Measurements from ENCODE around the gene PRSS27. TPM values are rescaled to one million over a fixed set of nuclear protein-coding genes. Genes with fewer than 3 reads are reported as not detected.
"Not testable (repeated sequence)": the region's sequence is repeated elsewhere in the genome, so short reads cannot be mapped to it uniquely, and the experiment has no call there.

Gene PRSS27
- total and polyA plus RNA-seq, 2 donors: 0.28 to 6.5 TPM

DNA sequence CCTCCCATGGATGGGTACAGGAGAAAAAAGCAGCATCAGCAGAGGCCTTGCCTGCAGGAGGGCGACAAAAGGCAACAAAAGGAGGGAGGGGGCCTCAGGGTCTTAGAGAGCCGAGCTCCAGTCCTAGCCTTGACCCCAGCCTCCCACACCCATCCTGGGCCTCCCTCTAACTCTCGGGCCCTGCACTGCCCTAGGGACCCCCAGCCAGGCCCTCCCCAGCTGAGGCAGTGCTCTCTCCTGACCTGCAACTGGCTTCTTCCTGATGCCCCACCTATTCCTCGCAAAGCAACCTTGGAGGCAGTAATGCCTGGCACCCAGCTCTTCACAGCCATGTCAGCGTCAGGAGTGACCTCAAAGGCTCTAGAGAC, 17.2 kb upstream of the PRSS27 start:
- Histone ChIP-seq H3K36me3 (ENCODE audit: control insufficient read depth in 2 of 2, insufficient read depth in 2 of 2, low read length in 1 of 2) (no peaks in the 10 kb centered on the region), H3K27ac (ENCODE audit: low read depth in 1 of 2, low read length in 1 of 2) (no peak overlapping the region), H3K27me3 (ENCODE audit: control insufficient read depth in 2 of 2, insufficient read depth in 1 of 2, low read length in 1 of 2) (no peaks in the 10 kb centered on the region), H3K4me1 (ENCODE audit: control insufficient read depth in 2 of 2, insufficient read depth in 2 of 2, low read length in 2 of 2) (peaks cover 0 to 16% of the 10 kb centered on the region in 2 donors), H3K4me3 (ENCODE audit: low read length in 2 of 2) (no peak overlapping the region), H3K9me3 (ENCODE audit: control insufficient read depth in 2 of 2, insufficient read depth in 1 of 2, low read length in 1 of 2) (no peaks in the 10 kb centered on the region)
- 98% methylated on average over 5 of the region's 5 CpGs for WGBS
- no peak for DNase-seq (ENCODE audit: low read depth in 6 of 9, low spot score in 9 of 9)

GRCh38 chr16:2736476-2737237, 16.6 kb upstream of the PRSS27 start:
- DNase-seq (ENCODE audit: low read depth in 6 of 9, low spot score in 9 of 9): no peak
- Histone ChIP-seq H3K36me3 (ENCODE audit: control insufficient read depth in 2 of 2, insufficient read depth in 2 of 2, low read length in 1 of 2) (no peaks in the 10 kb centered on the region), H3K27ac (ENCODE audit: low read depth in 1 of 2, low read length in 1 of 2) (no peak overlapping the region), H3K9me3 (ENCODE audit: control insufficient read depth in 2 of 2, insufficient read depth in 1 of 2, low read length in 1 of 2) (no peaks in the 10 kb centered on the region), H3K4me1 (ENCODE audit: control insufficient read depth in 2 of 2, insufficient read depth in 2 of 2, low read length in 2 of 2) (peaks cover 0 to 16% of the 10 kb centered on the region in 2 donors), H3K4me3 (ENCODE audit: low read length in 2 of 2) (no peak overlapping the region), H3K27me3 (ENCODE audit: control insufficient read depth in 2 of 2, insufficient read depth in 1 of 2, low read length in 1 of 2) (no peaks in the 10 kb centered on the region)
- WGBS: 98% methylated on average over 11 of the region's 11 CpGs

DNA sequence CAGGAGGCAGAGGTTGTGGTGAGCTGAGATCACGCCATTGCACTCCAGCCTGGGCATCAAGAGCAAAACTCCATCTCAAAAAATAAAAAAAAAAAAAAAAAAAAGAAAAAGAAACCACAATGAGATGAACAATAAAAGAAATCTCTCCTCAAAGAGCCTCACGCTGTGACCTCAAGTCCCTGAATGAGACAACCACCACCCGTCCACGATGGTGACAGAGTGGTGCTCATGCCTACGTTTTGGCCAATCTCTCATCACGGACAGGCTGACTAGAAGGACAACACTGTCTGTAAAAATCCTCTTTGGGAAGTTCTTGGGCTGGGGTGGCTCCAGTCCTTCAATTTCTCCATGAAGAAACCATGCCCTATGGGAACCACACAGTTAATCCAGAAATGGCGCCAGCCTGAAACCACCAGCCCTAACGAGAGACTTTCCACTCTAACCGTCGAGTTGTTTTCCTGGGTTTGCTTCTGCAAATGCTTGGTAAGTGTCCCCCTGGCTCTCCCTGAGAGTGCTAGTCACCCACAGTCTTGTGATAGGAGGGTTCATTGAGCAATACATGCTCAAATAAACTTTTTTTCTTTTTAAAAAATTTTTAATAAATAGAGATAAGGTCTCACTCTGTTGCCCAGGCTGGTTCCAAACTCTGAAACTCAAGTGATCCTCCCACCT, 15.0 kb upstream of the PRSS27 start:
- no peaks in the 10 kb centered on the region for H3K9me3 ChIP-seq (ENCODE audit: control insufficient read depth in 2 of 2, insufficient read depth in 1 of 2, low read length in 1 of 2)
- H3K36me3 ChIP-seq (ENCODE audit: control insufficient read depth in 2 of 2, insufficient read depth in 2 of 2, low read length in 1 of 2): no peaks in the 10 kb centered on the region
- no peak for DNase-seq (ENCODE audit: low read depth in 6 of 9, low spot score in 9 of 9)
- H3K4me3 ChIP-seq (ENCODE audit: low read length in 2 of 2): no peak overlapping the region
- WGBS: 79% methylated on average over 10 of the region's 10 CpGs
- no peaks in the 10 kb centered on the region for H3K27me3 ChIP-seq (ENCODE audit: control insufficient read depth in 2 of 2, insufficient read depth in 1 of 2, low read length in 1 of 2)
- peaks cover 0 to 12% of the 10 kb centered on the region in 2 donors for H3K4me1 ChIP-seq (ENCODE audit: control insufficient read depth in 2 of 2, insufficient read depth in 2 of 2, low read length in 2 of 2)
- no peak overlapping the region for H3K27ac ChIP-seq (ENCODE audit: low read depth in 1 of 2, low read length in 1 of 2)

DNA sequence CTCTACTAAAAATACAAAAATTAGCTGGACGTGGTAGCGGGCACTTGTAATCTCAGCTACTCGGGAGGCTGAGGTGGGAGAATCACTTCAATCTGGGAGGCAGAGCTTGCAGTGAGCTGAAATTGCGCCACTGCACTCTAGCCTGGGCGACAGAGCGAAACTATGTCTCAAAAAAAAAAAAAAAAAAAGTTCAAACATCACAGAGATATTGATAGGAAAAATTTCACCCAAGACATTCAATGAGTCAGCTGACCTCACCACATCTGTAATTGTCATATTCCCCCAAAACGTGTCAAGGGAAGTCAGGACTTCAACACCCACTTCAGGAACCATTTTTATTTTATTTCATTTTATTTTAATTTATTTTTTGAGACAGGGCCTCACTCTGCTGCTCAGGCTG, 8.0 kb upstream of the PRSS27 start:
- H3K36me3 ChIP-seq (ENCODE audit: control insufficient read depth in 2 of 2, insufficient read depth in 2 of 2, low read length in 1 of 2): no peaks in the 10 kb centered on the region
- H3K9me3 ChIP-seq (ENCODE audit: control insufficient read depth in 2 of 2, insufficient read depth in 1 of 2, low read length in 1 of 2): no peaks in the 10 kb centered on the region
- no peak for DNase-seq (ENCODE audit: low read depth in 6 of 9, low spot score in 9 of 9)
- H3K4me3 ChIP-seq (ENCODE audit: low read length in 2 of 2): no peak overlapping the region
- H3K4me1 ChIP-seq (ENCODE audit: control insufficient read depth in 2 of 2, insufficient read depth in 2 of 2, low read length in 2 of 2): no peaks in the 10 kb centered on the region
- WGBS: 95% methylated on average over 7 of the region's 7 CpGs
- H3K27ac ChIP-seq (ENCODE audit: low read depth in 1 of 2, low read length in 1 of 2): no peak overlapping the region
- H3K27me3 ChIP-seq (ENCODE audit: control insufficient read depth in 2 of 2, insufficient read depth in 1 of 2, low read length in 1 of 2): peaks cover 0 to 17% of the 10 kb centered on the region in 2 donors

GRCh38 chr16:2726923-2727322, 6.9 kb upstream of the PRSS27 start:
- H3K27me3 ChIP-seq (ENCODE audit: control insufficient read depth in 2 of 2, insufficient read depth in 1 of 2, low read length in 1 of 2): peaks cover 0 to 17% of the 10 kb centered on the region in 2 donors

DNA sequence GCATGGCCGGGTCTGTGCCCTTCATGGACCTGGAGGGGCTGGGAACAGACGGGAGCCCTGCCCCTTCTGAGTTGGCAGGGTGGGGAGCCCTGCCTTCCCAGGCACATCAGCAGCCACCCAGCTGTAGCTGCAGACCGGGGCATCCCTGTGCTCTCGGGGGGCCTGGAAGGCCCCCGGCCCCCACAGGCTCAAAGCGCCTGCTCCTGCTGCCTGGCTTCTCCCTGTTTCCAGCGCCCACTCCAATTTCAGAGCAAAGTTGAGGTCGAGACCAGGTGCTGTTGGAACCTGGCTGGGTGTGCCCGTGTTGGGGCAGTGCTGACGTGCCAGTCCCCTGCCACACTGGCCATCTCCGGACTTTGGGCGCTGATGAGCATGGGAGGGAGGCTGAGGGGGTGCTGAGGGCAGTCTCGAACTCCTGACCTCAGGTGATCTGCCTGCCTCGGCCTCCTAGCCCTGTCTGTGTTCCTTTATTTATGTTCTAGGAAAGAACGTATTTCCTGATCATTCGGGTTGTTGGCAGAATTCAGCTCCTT, 4.9 kb upstream of the PRSS27 start:
- DNase-seq (ENCODE audit: low read depth in 6 of 9, low spot score in 9 of 9): no peak
- Histone ChIP-seq H3K9me3 (ENCODE audit: control insufficient read depth in 2 of 2, insufficient read depth in 1 of 2, low read length in 1 of 2) (no peaks in the 10 kb centered on the region), H3K4me3 (ENCODE audit: low read length in 2 of 2) (no peak overlapping the region), H3K36me3 (ENCODE audit: control insufficient read depth in 2 of 2, insufficient read depth in 2 of 2, low read length in 1 of 2) (no peaks in the 10 kb centered on the region), H3K27ac (ENCODE audit: low read depth in 1 of 2, low read length in 1 of 2) (no peak overlapping the region), H3K4me1 (ENCODE audit: control insufficient read depth in 2 of 2, insufficient read depth in 2 of 2, low read length in 2 of 2) (peaks cover 2 to 9% of the 10 kb centered on the region in 2 donors), H3K27me3 (ENCODE audit: control insufficient read depth in 2 of 2, insufficient read depth in 1 of 2, low read length in 1 of 2) (peaks cover 0 to 17% of the 10 kb centered on the region in 2 donors)
- 84% methylated on average over 16 of the region's 16 CpGs for WGBS

More at GRCh38 chr16:2726923-2727322, 6.9 kb upstream of the PRSS27 start:
- Histone ChIP-seq H3K4me3 (ENCODE audit: low read length in 2 of 2) (no peak overlapping the region), H3K36me3 (ENCODE audit: control insufficient read depth in 2 of 2, insufficient read depth in 2 of 2, low read length in 1 of 2) (no peaks in the 10 kb centered on the region), H3K9me3 (ENCODE audit: control insufficient read depth in 2 of 2, insufficient read depth in 1 of 2, low read length in 1 of 2) (no peaks in the 10 kb centered on the region), H3K4me1 (ENCODE audit: control insufficient read depth in 2 of 2, insufficient read depth in 2 of 2, low read length in 2 of 2) (peaks cover 0 to under 1% of the 10 kb centered on the region in 2 donors), H3K27ac (ENCODE audit: low read depth in 1 of 2, low read length in 1 of 2) (no peak overlapping the region)
- no peak for DNase-seq (ENCODE audit: low read depth in 6 of 9, low spot score in 9 of 9)
- 95% methylated on average over 5 of the region's 5 CpGs for WGBS

GRCh38 chr16:2724088-2724676, 4.2 kb upstream of the PRSS27 start:
- H3K27ac ChIP-seq (ENCODE audit: low read depth in 1 of 2, low read length in 1 of 2): no peak overlapping the region
- H3K9me3 ChIP-seq (ENCODE audit: control insufficient read depth in 2 of 2, insufficient read depth in 1 of 2, low read length in 1 of 2): no peaks in the 10 kb centered on the region
- H3K27me3 ChIP-seq (ENCODE audit: control insufficient read depth in 2 of 2, insufficient read depth in 1 of 2, low read length in 1 of 2): peaks cover 0 to 17% of the 10 kb centered on the region in 2 donors
- no peak for DNase-seq (ENCODE audit: low read depth in 6 of 9, low spot score in 9 of 9)
- H3K4me3 ChIP-seq (ENCODE audit: low read length in 2 of 2): no peak overlapping the region
- H3K4me1 ChIP-seq (ENCODE audit: control insufficient read depth in 2 of 2, insufficient read depth in 2 of 2, low read length in 2 of 2): peaks cover 2 to 9% of the 10 kb centered on the region in 2 donors
- 93% methylated on average over 7 of the region's 7 CpGs for WGBS
- no peaks in the 10 kb centered on the region for H3K36me3 ChIP-seq (ENCODE audit: control insufficient read depth in 2 of 2, insufficient read depth in 2 of 2, low read length in 1 of 2)

GRCh38 chr16:2721634-2722173, 1.7 kb upstream of the PRSS27 start:
- not testable (repeated sequence) for H3K4me1 ChIP-seq (ENCODE audit: control insufficient read depth in 2 of 2, insufficient read depth in 2 of 2, low read length in 2 of 2); H3K27ac ChIP-seq (ENCODE audit: low read depth in 1 of 2, low read length in 1 of 2); H3K9me3 ChIP-seq (ENCODE audit: control insufficient read depth in 2 of 2, insufficient read depth in 1 of 2, low read length in 1 of 2); H3K36me3 ChIP-seq (ENCODE audit: control insufficient read depth in 2 of 2, insufficient read depth in 2 of 2, low read length in 1 of 2); DNase-seq (ENCODE audit: low read depth in 6 of 9, low spot score in 9 of 9)
- peaks cover 0 to 24% of the 10 kb centered on the region in 2 donors for H3K27me3 ChIP-seq (ENCODE audit: control insufficient read depth in 2 of 2, insufficient read depth in 1 of 2, low read length in 1 of 2)
- peak overlapping the region; percentile 37 to 84 for H3K4me3 ChIP-seq (ENCODE audit: low read length in 2 of 2)
- 48% methylated on average over 14 of the region's 14 CpGs for WGBS

Data from thymus (tissue), 11 donors.